Activated CD4-positive, alpha-beta T cell treated with anti-CD3 and anti-CD28 coated beads, Interleukin-2, amount 50 U/mL, for 48 hours (primary cell): ENCODE measurements around the gene PRKRIP1.
A peak's percentile ranks its signal among the peaks of the same experiment; 100 is the strongest.
"Not testable (repeated sequence)": the region's sequence is repeated elsewhere in the genome, so short reads cannot be mapped to it uniquely, and the experiment has no call there.

Source experiments
- DNase-seq, 2 experiments: peaks; one replicate each; pipeline ENCODE4 v3.0.0-alpha.2; 2020

Gene PRKRIP1

GRCh38 chr7:102404005-102404861 is 8.1 kb downstream of the PRKRIP1 start:
- peak in 1 of 2 experiments; percentile 40 for DNase-seq

GRCh38 chr7:102404862-102405188 is 8.7 kb downstream of the PRKRIP1 start:
- not testable (repeated sequence) for DNase-seq

- DNase-seq, result no peak
Observed at GRCh38 chr7:102407910-102408309, 11.7 kb downstream of the PRKRIP1 start.

GRCh38 chr7:102408530-102408929 is 12.4 kb downstream of the PRKRIP1 start:
- DNase-seq, result not testable (repeated sequence)

- no peak for DNase-seq
Observed at GRCh38 chr7:102409340-102409739, 13.2 kb downstream of the PRKRIP1 start.

- DNase-seq, result no peak
Observed at GRCh38 chr7:102410123-102410522, 14.0 kb downstream of the PRKRIP1 start.

GRCh38 chr7:102410918-102411317 is 14.8 kb downstream of the PRKRIP1 start:
- DNase-seq, result no peak

- DNase-seq, result peak; percentile 43 to 55
Observed at GRCh38 chr7:102412548-102412947, 16.4 kb downstream of the PRKRIP1 start.

- DNase-seq, result no peak
Observed at GRCh38 chr7:102413091-102413490, 16.9 kb downstream of the PRKRIP1 start.

GRCh38 chr7:102413611-102414010 is 17.4 kb downstream of the PRKRIP1 start:
- no peak for DNase-seq

- peak; percentile 70 to 75 for DNase-seq
Observed at GRCh38 chr7:102415685-102416225, 19.6 kb downstream of the PRKRIP1 start.

- no peak for DNase-seq
Observed at GRCh38 chr7:102416406-102416805, 20.2 kb downstream of the PRKRIP1 start.

GRCh38 chr7:102417105-102417504 is 20.9 kb downstream of the PRKRIP1 start:
- no peak for DNase-seq

- no peak for DNase-seq
Observed at GRCh38 chr7:102418592-102418991, 22.4 kb downstream of the PRKRIP1 start.

- DNase-seq, result no peak
Observed at GRCh38 chr7:102421706-102422240, 25.6 kb downstream of the PRKRIP1 start.

- no peak for DNase-seq
Observed at GRCh38 chr7:102424129-102424551, 28.0 kb downstream of the PRKRIP1 start.

- no peak for DNase-seq
Observed at GRCh38 chr7:102424787-102425218, 28.6 kb downstream of the PRKRIP1 start.

GRCh38 chr7:102425639-102426267 is 29.6 kb downstream of the PRKRIP1 start:
- DNase-seq, result peak; percentile 83 to 87

GRCh38 chr7:102426268-102427018 is 30.3 kb downstream of the PRKRIP1 start:
- peak; percentile 78 to 85 for DNase-seq

- no peak for DNase-seq
Observed at GRCh38 chr7:102427019-102427405, 30.8 kb downstream of the PRKRIP1 start.

- no peak for DNase-seq
Observed at GRCh38 chr7:102429141-102429899, 33.2 kb downstream of the PRKRIP1 start.
